HCT116 (cell line): ENCODE data around the gene CPT1B. TPM values are rescaled to one million over a fixed set of nuclear protein-coding genes. Genes with fewer than 3 reads are reported as not detected.

Source experiments
- ATAC-seq: fragments of 200-7000 bp; cut with Tn5 transposase; 2 replicates; pipeline ENCODE4 v1.9.1; 2020; ENCODE audit warnings: mild to moderate bottlenecking, moderate library complexity
- BruUV-seq: library from RNA; stranded (reverse); fragments of 400-500 nt; replicated peaks from 2 replicates; lab custom pipeline; 2021; lab: Mats Ljungman, UMichigan
- CTCF ChIA-PET: fragments of 300-600 bp; sonication (Branson Sonifier 250); formaldehyde crosslinking; loops from one replicate; lab custom pipeline; 2021; ENCODE audit warnings: antibody characterized with exemption; lab: Charles Lee
- POLR2A ChIA-PET: fragments of 300-600, 350-600 bp; sonication (Branson Sonifier 250); formaldehyde crosslinking; loops from one replicate; lab custom pipeline; 2021; ENCODE audit warnings: antibody characterized with exemption; lab: Charles Lee
- RAD21 ChIA-PET, 2 experiments: fragments of 300-600 bp; sonication (Branson Sonifier 250); formaldehyde crosslinking; loops; one replicate each; lab custom pipeline; 2023; ENCODE audit warnings: low total read pairs in 2 of 2; ENCODE audit not compliant: uncharacterized antibody in 2 of 2, unreplicated experiment in 2 of 2, low non-redundant PET in 1 of 2; lab: Charles Lee
- DNase-seq: peaks from one replicate; pipeline ENCODE4 v3.0.0-alpha.2; 2010; ENCODE audit warnings: low read depth, low spot score
- H2AFZ ChIP-seq: fragments of 200-600 bp; shearing (Covaris generic), sonication (generic); 2 replicates; pipeline ENCODE4 v1.6.1; 2017; ENCODE audit warnings: low read depth, mixed run types, mixed read lengths, antibody characterized with exemption, low read length; ENCODE audit not compliant: poor library complexity, severe bottlenecking
- H3K27ac ChIP-seq: 2 replicates; pipeline ENCODE4 v1.5.1; 2012; ENCODE audit warnings: low read depth, low read length
- H3K27me3 ChIP-seq: fragments of 200-600 bp; sonication (generic); 2 replicates; pipeline ENCODE4 v1.6.1; 2016; ENCODE audit warnings: mixed run types, low read length, mixed read lengths; ENCODE audit not compliant: insufficient read depth
- H3K36me3 ChIP-seq, 2 experiments: fragments of 200-500 bp in 1 of 2; fragments of 200-600 bp in 1 of 2; sonication (Bioruptor generic) in 1 of 2; sonication (generic) in 1 of 2; 2 replicates each; pipeline versions ENCODE4 v1.5.1 to v1.6.1; 2014 to 2016; ENCODE audit warnings: low read length in 2 of 2, inconsistent platforms in 1 of 2, mixed read lengths in 1 of 2, mixed run types in 1 of 2; ENCODE audit not compliant: insufficient read depth in 2 of 2, control insufficient read depth in 1 of 2
- H3K4me1 ChIP-seq, 2 experiments: fragments of 200-600 bp in 1 of 2; sonication (generic) in 1 of 2; 2 replicates each; pipeline versions ENCODE4 v1.5.1 to v1.6.1; 2012 to 2017; ENCODE audit warnings: low read length in 2 of 2, inconsistent platforms in 1 of 2, mild to moderate bottlenecking in 1 of 2, mixed read lengths in 1 of 2, mixed run types in 1 of 2, moderate library complexity in 1 of 2; ENCODE audit not compliant: insufficient read depth in 2 of 2, control insufficient read depth in 1 of 2
- H3K4me2 ChIP-seq: fragments of 200-600 bp; sonication (generic); 2 replicates; pipeline ENCODE4 v1.6.1; 2017; ENCODE audit warnings: mixed run types, low read length, mixed read lengths
- H3K4me3 ChIP-seq, 2 experiments: fragments of 200-600 bp in 1 of 2; sonication (generic) in 1 of 2; replicated peaks in 1 of 2; 2 replicates each; pipeline ENCODE4 v1.5.1; 2011 to 2016; ENCODE audit warnings: low read length in 2 of 2, control low read depth in 1 of 2, low read depth in 1 of 2, mild to moderate bottlenecking in 1 of 2, mixed read lengths in 1 of 2, mixed run types in 1 of 2
- H3K79me2 ChIP-seq: fragments of 200-600 bp; sonication (generic); 2 replicates; pipeline ENCODE4 v1.6.1; 2017; ENCODE audit warnings: mild to moderate bottlenecking, mixed run types, low read length, moderate library complexity, mixed read lengths; ENCODE audit not compliant: insufficient read depth
- H3K9ac ChIP-seq: fragments of 200-600 bp; sonication (generic); 2 replicates; pipeline ENCODE4 v1.6.1; 2016; ENCODE audit warnings: low read length, mixed read lengths
- H3K9me2 ChIP-seq: fragments of 200-600 bp; sonication (generic), shearing (Covaris generic); 2 replicates; pipeline ENCODE4 v1.6.1; 2017; ENCODE audit warnings: mixed run types, mild to moderate bottlenecking, moderate library complexity; ENCODE audit not compliant: insufficient read depth
- H3K9me3 ChIP-seq, 2 experiments: fragments of 200-500 bp in 1 of 2; fragments of 200-600 bp in 1 of 2; sonication (Bioruptor generic) in 1 of 2; sonication (generic) in 1 of 2; 2 replicates each; pipeline ENCODE4 v1.6.1; 2014 to 2017; ENCODE audit warnings: low read length in 2 of 2, mixed read lengths in 2 of 2, inconsistent platforms in 1 of 2, low read depth in 1 of 2, mild to moderate bottlenecking in 1 of 2, mixed run types in 1 of 2, moderate library complexity in 1 of 2; ENCODE audit not compliant: control insufficient read depth in 1 of 2, insufficient read depth in 1 of 2
- H4K20me1 ChIP-seq: fragments of 200-600 bp; sonication (generic), shearing (Covaris generic); 2 replicates; pipeline ENCODE4 v1.6.1; 2017; ENCODE audit warnings: mixed run types, mild to moderate bottlenecking, moderate library complexity; ENCODE audit not compliant: insufficient read depth
- CTCF ChIP-seq, 3 experiments: fragments of 200-600 bp in 1 of 3; sonication (generic) in 1 of 3; IDR thresholded peaks in 2 of 3; conservative IDR thresholded peaks in 1 of 3; 2 replicates each; pipeline ENCODE4 v1.5.1; 2012 to 2017; ENCODE audit warnings: low read depth in 2 of 3, low read length in 2 of 3, antibody characterized with exemption in 1 of 3, borderline replicate concordance in 1 of 3, control low read depth in 1 of 3, mild to moderate bottlenecking in 1 of 3, mixed read lengths in 1 of 3, mixed run types in 1 of 3, moderate library complexity in 1 of 3; ENCODE audit not compliant: insufficient read depth in 1 of 3
- EZH2 ChIP-seq: fragments of 200-600 bp; sonication (generic); IDR thresholded peaks from 2 replicates; pipeline ENCODE4 v1.6.1; 2017; ENCODE audit warnings: antibody characterized with exemption, mixed run types
- RAD21 ChIP-seq: IDR thresholded peaks from 2 replicates; pipeline ENCODE4 v1.6.1; 2012; ENCODE audit warnings: low read depth, mild to moderate bottlenecking
- TCF7L2 ChIP-seq: IDR thresholded peaks from 2 replicates; pipeline ENCODE4 v1.7.0; 2011; ENCODE audit warnings: borderline replicate concordance, inconsistent platforms; ENCODE audit not compliant: insufficient read depth, insufficient read length; ENCODE audit errors: extremely low read depth
- intact Hi-C: fragments of 100-400 bp; cut with micrococcal nuclease; formaldehyde crosslinking; loops from 2 replicates; pipeline ENCODE4 v1.10.0; 2022
- total RNA-seq: library from RNA; stranded (reverse); gene quantifications from one replicate; pipeline ENCODE4 v1.2.1, GENCODE V29; 2021; ENCODE audit not compliant: unreplicated experiment
- TF ChIP-seq, protein P1 (sequence below): IDR thresholded peaks from 2 replicates; pipeline ENCODE4 v1.6.1; 2012; ENCODE audit warnings: low read depth
- TF ChIP-seq, protein P2 (sequence below): IDR thresholded peaks from 2 replicates; pipeline ENCODE4 v1.6.1; 2012

Gene CPT1B
- total RNA-seq, 1 experiment from 2014 or later: 35.1 TPM

DNA sequence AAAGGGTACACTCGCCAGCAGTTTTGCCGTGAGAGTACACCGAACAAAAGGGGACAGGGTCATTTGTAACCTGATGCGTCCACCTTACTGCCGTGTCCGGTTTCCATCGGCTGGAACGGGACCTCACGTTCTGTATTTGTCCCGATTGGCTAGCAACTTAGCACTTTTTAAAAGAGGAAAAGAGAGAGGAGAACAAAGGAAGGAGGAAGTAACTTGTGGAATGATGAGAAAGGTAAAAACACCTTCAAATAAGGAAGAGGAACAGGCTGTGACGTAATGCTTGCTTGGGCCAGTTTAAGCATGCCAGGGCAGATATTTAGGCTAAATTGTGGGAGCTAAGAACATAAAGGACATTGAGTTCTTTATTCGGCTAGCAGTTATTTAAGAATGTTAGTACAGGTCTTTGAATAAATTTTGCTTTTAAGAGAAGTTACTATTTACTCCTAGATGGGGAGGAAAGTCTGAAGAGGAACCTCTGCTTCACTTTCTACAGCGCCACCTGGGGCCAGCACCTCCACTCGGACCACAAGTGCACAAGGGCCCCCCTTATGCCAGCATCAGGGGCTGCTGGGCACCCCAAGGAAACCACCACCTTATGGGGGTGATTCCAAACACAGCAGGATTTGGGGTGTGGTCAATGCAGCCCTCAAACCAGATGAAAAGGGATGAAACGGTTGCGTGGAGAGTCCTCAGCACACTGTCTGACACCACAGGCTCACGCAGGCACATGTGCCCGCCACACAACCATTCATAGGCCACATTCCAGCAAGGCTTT lies 43.9 kb upstream of the CPT1B start:
- DNase-seq (no peak), ATAC-seq (no peak)
- no peak overlapping the region for H3K9ac ChIP-seq
- H3K27ac ChIP-seq: peak overlapping the region; percentile 3; the same call in 1 of the 2 replicates
- no peaks in the 10 kb centered on the region for H3K79me2 ChIP-seq
- H3K4me2 ChIP-seq: peak overlapping the region; percentile 22
- ChIA-PET RAD21 (no interaction called here), POLR2A (no interaction called here), CTCF (interaction anchor here (0.7 to 2.3 kb wide), 3 partner anchors 47 to 97 kb away, joined by 3 to 16 read pairs (median 11); partner anchors contain the start of gene SCO2)
- H2AFZ ChIP-seq: no peak overlapping the region
- H4K20me1 ChIP-seq: no peaks in the 10 kb centered on the region
- no peak overlapping the region for H3K4me3 ChIP-seq
- H3K9me3 ChIP-seq: no peaks in the 10 kb centered on the region
- H3K4me1 ChIP-seq: peaks cover 7 to 41% of the 10 kb centered on the region in 2 experiments; a peak in 3 of 4 replicates
- no peaks in the 10 kb centered on the region for H3K9me2 ChIP-seq
- peak; percentile 9 to 35 (median 34); a peak in 3 of 6 replicates for TF ChIP-seq CTCF (IDR thresholded peaks at IDR 0.05 in 2 of 3, conservative IDR thresholded peaks at IDR 0.05 in 1 of 3; ENCODE audit: borderline replicate concordance in 1 of 3, insufficient read depth in 1 of 3, low read depth in 2 of 3, low read length in 2 of 3)
- TF ChIP-seq RAD21: no peak
- no TSS peak for BruUV-seq
- no peaks in the 10 kb centered on the region for H3K36me3 ChIP-seq
- intact Hi-C loops: loop anchor here (5.0 kb wide), 1 partner anchor 90 kb away; the partner anchor contains the start of gene TYMP
- H3K27me3 ChIP-seq: peaks cover 6% of the 10 kb centered on the region; the same call in 1 of the 2 replicates

DNA sequence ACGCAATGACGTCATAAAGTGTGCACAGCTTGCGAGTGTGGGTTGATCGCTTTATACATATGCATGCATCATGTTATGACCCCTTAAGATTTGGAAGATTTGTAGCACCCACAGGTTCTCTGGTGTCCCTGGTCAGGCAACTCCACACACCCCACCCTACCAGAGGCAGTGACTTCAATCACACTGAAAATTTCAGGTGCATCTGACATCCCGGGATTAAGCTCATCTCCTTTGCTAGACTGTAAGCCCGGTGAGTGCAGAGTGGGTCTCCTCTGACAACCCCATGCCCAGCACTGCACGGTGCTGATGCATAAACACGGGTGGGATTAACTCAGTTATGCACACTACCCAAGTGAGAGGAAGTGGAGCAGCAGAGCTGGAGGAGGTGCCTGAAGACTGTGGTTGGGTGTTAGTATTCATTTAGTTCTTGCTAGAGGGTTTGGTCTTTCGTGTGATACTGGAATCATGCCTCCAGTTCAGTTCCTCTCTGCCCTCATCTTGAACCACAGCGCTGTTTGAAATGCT lies 43.2 kb upstream of the CPT1B start:
- ChIA-PET POLR2A (no interaction called here), CTCF (interaction anchor here (0.7 to 2.3 kb wide), 5 partner anchors 39 to 370 kb away, joined by 3 to 16 read pairs (median 3); partner anchors contain the start of genes CHKB, HDAC10 and SCO2), RAD21 (no interaction called here)
- Histone ChIP-seq H3K9me3 (no peaks in the 10 kb centered on the region), H4K20me1 (no peaks in the 10 kb centered on the region), H3K4me2 (0 out of 2 replicates have a peak overlapping the region, but pooled peaks have one; percentile 89), H3K27me3 (peaks cover 6% of the 10 kb centered on the region; the same call in 1 of the 2 replicates), H2AFZ (no peak overlapping the region), H3K79me2 (no peaks in the 10 kb centered on the region), H3K9me2 (no peaks in the 10 kb centered on the region), H3K4me3 (no peak overlapping the region), H3K27ac (no peak overlapping the region), H3K9ac (no peak overlapping the region), H3K36me3 (no peaks in the 10 kb centered on the region), H3K4me1 (peaks cover 5 to 34% of the 10 kb centered on the region in 2 experiments; a peak in 3 of 4 replicates)
- no peak for DNase-seq
- BruUV-seq: no TSS peak
- intact Hi-C loops: loop anchor here (5.0 kb wide), 1 partner anchor 89 kb away; the partner anchor contains the start of gene TYMP
- ATAC-seq: no peak
- TF ChIP-seq RAD21 (no peak), CTCF (IDR thresholded peaks at IDR 0.05 in 2 of 3, conservative IDR thresholded peaks at IDR 0.05 in 1 of 3; ENCODE audit: borderline replicate concordance in 1 of 3, insufficient read depth in 1 of 3, low read depth in 2 of 3, low read length in 2 of 3) (no peak), EZH2 (no peak), TCF7L2 (no peak)
- TF ChIP-seq, protein P1, sequence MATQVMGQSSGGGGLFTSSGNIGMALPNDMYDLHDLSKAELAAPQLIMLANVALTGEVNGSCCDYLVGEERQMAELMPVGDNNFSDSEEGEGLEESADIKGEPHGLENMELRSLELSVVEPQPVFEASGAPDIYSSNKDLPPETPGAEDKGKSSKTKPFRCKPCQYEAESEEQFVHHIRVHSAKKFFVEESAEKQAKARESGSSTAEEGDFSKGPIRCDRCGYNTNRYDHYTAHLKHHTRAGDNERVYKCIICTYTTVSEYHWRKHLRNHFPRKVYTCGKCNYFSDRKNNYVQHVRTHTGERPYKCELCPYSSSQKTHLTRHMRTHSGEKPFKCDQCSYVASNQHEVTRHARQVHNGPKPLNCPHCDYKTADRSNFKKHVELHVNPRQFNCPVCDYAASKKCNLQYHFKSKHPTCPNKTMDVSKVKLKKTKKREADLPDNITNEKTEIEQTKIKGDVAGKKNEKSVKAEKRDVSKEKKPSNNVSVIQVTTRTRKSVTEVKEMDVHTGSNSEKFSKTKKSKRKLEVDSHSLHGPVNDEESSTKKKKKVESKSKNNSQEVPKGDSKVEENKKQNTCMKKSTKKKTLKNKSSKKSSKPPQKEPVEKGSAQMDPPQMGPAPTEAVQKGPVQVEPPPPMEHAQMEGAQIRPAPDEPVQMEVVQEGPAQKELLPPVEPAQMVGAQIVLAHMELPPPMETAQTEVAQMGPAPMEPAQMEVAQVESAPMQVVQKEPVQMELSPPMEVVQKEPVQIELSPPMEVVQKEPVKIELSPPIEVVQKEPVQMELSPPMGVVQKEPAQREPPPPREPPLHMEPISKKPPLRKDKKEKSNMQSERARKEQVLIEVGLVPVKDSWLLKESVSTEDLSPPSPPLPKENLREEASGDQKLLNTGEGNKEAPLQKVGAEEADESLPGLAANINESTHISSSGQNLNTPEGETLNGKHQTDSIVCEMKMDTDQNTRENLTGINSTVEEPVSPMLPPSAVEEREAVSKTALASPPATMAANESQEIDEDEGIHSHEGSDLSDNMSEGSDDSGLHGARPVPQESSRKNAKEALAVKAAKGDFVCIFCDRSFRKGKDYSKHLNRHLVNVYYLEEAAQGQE: no peak
- TF ChIP-seq, protein P2, sequence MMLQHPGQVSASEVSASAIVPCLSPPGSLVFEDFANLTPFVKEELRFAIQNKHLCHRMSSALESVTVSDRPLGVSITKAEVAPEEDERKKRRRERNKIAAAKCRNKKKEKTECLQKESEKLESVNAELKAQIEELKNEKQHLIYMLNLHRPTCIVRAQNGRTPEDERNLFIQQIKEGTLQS: no peak
